GM21723 (cell line): ENCODE data around the gene FAM47E.

Source experiments
- ATAC-seq: cut with Tn5 transposase; IDR thresholded peaks from one replicate; pipeline ENCODE4 v1.9.1; 2021; ENCODE audit warnings: mild to moderate bottlenecking, moderate library complexity; ENCODE audit not compliant: unreplicated experiment

FAM47E gene

GRCh38 chr4:76298227-76298626, 46.7 kb downstream of the FAM47E start:
- no peak for ATAC-seq

- no peak for ATAC-seq
Observed at GRCh38 chr4:76300012-76300411, 48.5 kb downstream of the FAM47E start.

GRCh38 chr4:76301068-76301774, 49.7 kb downstream of the FAM47E start:
- ATAC-seq = peak; percentile 99

- ATAC-seq = no peak
Observed at GRCh38 chr4:76301775-76302162, 50.2 kb downstream of the FAM47E start.

GRCh38 chr4:76302826-76303438, 51.4 kb downstream of the FAM47E start:
- ATAC-seq = no peak

- ATAC-seq = no peak
Observed at GRCh38 chr4:76305033-76305687, 53.6 kb downstream of the FAM47E start.

GRCh38 chr4:76305971-76306881, 54.7 kb downstream of the FAM47E start, which contains the start of gene STBD1:
STBD1 (plus strand) TSS chr4:76306733; CDS start chr4:76306770, 37 bp downstream.
- peak; percentile 41 for ATAC-seq

GRCh38 chr4:76306882-76307659, 55.5 kb downstream of the FAM47E start:
- peak; percentile 42 for ATAC-seq

- no peak for ATAC-seq
Observed at GRCh38 chr4:76307660-76308014, 56.1 kb downstream of the FAM47E start.

- no peak for ATAC-seq
Observed at GRCh38 chr4:76308548-76308947, 57.0 kb downstream of the FAM47E start.

GRCh38 chr4:76309939-76310550, 58.5 kb downstream of the FAM47E start:
- ATAC-seq = no peak

- no peak for ATAC-seq
Observed at GRCh38 chr4:76310683-76311082, 59.2 kb downstream of the FAM47E start.

- no peak for ATAC-seq
Observed at GRCh38 chr4:76311896-76312331, 60.4 kb downstream of the FAM47E start.

GRCh38 chr4:76312457-76312856, 60.9 kb downstream of the FAM47E start:
- no peak for ATAC-seq

- ATAC-seq = no peak
Observed at GRCh38 chr4:76313547-76313946, 62.0 kb downstream of the FAM47E start.

GRCh38 chr4:76315267-76315918, 63.9 kb downstream of the FAM47E start:
- ATAC-seq = no peak

- ATAC-seq = no peak
Observed at GRCh38 chr4:76316131-76316530, 64.6 kb downstream of the FAM47E start.

GRCh38 chr4:76322236-76322635, 70.7 kb downstream of the FAM47E start:
- ATAC-seq = no peak

GRCh38 chr4:76325072-76325471, 73.6 kb downstream of the FAM47E start:
- ATAC-seq = no peak
